ENCODE results near the gene CDH7.

The CDH7 gene

GRCh38 chr18:65750389-65751154 is at the start of gene CDH7:
Gene CDH7, plus strand, starts transcription at chr18:65751012. Its CDS starts 11,831 bp downstream, at chr18:65762843.
- peak in 31 of 56 donors; percentile 4 to 65 (median 25) for DNase-seq

- DNase-seq = no peak
Observed at GRCh38 chr18:65704046-65704445, 46.8 kb upstream of the CDH7 start.

GRCh38 chr18:65706646-65707045 is 44.2 kb upstream of the CDH7 start:
- DNase-seq = no peak

GRCh38 chr18:65711493-65711892 is 39.3 kb upstream of the CDH7 start:
- no peak for DNase-seq

GRCh38 chr18:65721619-65722018 is 29.2 kb upstream of the CDH7 start:
- no peak for DNase-seq

GRCh38 chr18:65725251-65726050 is 25.4 kb upstream of the CDH7 start:
- peak in 9 of 56 donors; percentile 1 to 28 (median 8) for DNase-seq

GRCh38 chr18:65735155-65735554 is 15.7 kb upstream of the CDH7 start:
- DNase-seq = no peak

GRCh38 chr18:65737471-65737955 is 13.3 kb upstream of the CDH7 start:
- DNase-seq = no peak

- no peak for DNase-seq
Observed at GRCh38 chr18:65746936-65747335, 3.9 kb upstream of the CDH7 start.

GRCh38 chr18:65748321-65748720 is 2.5 kb upstream of the CDH7 start:
- DNase-seq = no peak

GRCh38 chr18:65749841-65750240 is 971 bp upstream of the CDH7 start:
- peak in 1 of 56 donors; percentile 3 for DNase-seq

- peak in 18 of 56 donors; percentile 1 to 60 (median 32) for DNase-seq
Observed at GRCh38 chr18:65751155-65752085, 608 bp downstream of the CDH7 start.

GRCh38 chr18:65752625-65753325 is 2.0 kb downstream of the CDH7 start:
- DNase-seq = no peak

GRCh38 chr18:65753520-65753919 is 2.7 kb downstream of the CDH7 start:
- peak in 36 of 56 donors; percentile 1 to 51 (median 18) for DNase-seq

- no peak for DNase-seq
Observed at GRCh38 chr18:65754121-65754520, 3.3 kb downstream of the CDH7 start.

- no peak for DNase-seq
Observed at GRCh38 chr18:65755616-65756015, 4.8 kb downstream of the CDH7 start.

GRCh38 chr18:65760457-65760856 is 9.6 kb downstream of the CDH7 start:
- DNase-seq = no peak

GRCh38 chr18:65761636-65762295 is 11.0 kb downstream of the CDH7 start:
- no peak for DNase-seq

- DNase-seq = no peak
Observed at GRCh38 chr18:65762556-65762955, 11.7 kb downstream of the CDH7 start.

GRCh38 chr18:65767406-65767805 is 16.6 kb downstream of the CDH7 start:
- no peak for DNase-seq

Data from nucleus accumbens (tissue), 56 donors.